BE2C (cell line): ENCODE data around the gene ELN.

Source experiments
- DNase-seq: peaks from one replicate; pipeline ENCODE4 v3.0.0-alpha.2; 2020
- H3K27me3 ChIP-seq: fragments of 250-450 bp; sonication (Bioruptor Pico); 2 replicates; pipeline ENCODE4 v1.5.1; 2020; ENCODE audit warnings: mild to moderate bottlenecking
- H3K36me3 ChIP-seq: fragments of 250-450 bp; sonication (Bioruptor Pico); 2 replicates; pipeline ENCODE4 v1.5.1; 2020; ENCODE audit warnings: mild to moderate bottlenecking
- H3K4me1 ChIP-seq: fragments of 250-450 bp; sonication (Bioruptor Pico); 2 replicates; pipeline ENCODE4 v1.5.1; 2020
- H3K4me3 ChIP-seq: 2 replicates; pipeline ENCODE4 v1.5.1; 2011; ENCODE audit warnings: low read depth, low read length
- H3K9me3 ChIP-seq: fragments of 250-450 bp; sonication (Bioruptor Pico); 2 replicates; pipeline ENCODE4 v1.5.1; 2020
- CTCF ChIP-seq: IDR thresholded peaks from 2 replicates; pipeline ENCODE4 v1.5.1; 2012; ENCODE audit warnings: mild to moderate bottlenecking, low read depth, low read length

Gene ELN

GRCh38 chr7:74105992-74106391, 78.0 kb downstream of the ELN start:
- Histone ChIP-seq H3K9me3 (no peaks in the 10 kb centered on the region), H3K36me3 (peaks cover 20% of the 10 kb centered on the region), H3K4me1 (no peaks in the 10 kb centered on the region), H3K27me3 (no peaks in the 10 kb centered on the region), H3K4me3 (no peak overlapping the region)
- no peak for DNase-seq
- no peak for TF ChIP-seq CTCF

- peaks cover 24% of the 10 kb centered on the region for H3K36me3 ChIP-seq
Observed at GRCh38 chr7:74106846-74107245, 78.9 kb downstream of the ELN start.

GRCh38 chr7:74115326-74115725, 87.4 kb downstream of the ELN start:
- Histone ChIP-seq H3K4me1 (no peaks in the 10 kb centered on the region), H3K9me3 (no peaks in the 10 kb centered on the region), H3K36me3 (peaks cover 11% of the 10 kb centered on the region), H3K27me3 (no peaks in the 10 kb centered on the region), H3K4me3 (no peak overlapping the region)
- peak; percentile 38 for DNase-seq
- peak; percentile 20 for TF ChIP-seq CTCF

More at GRCh38 chr7:74106846-74107245, 78.9 kb downstream of the ELN start:
- Histone ChIP-seq H3K9me3 (no peaks in the 10 kb centered on the region), H3K4me3 (no peak overlapping the region), H3K4me1 (no peaks in the 10 kb centered on the region), H3K27me3 (no peaks in the 10 kb centered on the region)
- no peak for DNase-seq
- TF ChIP-seq CTCF, result no peak

GRCh38 chr7:74116356-74116755, 88.4 kb downstream of the ELN start:
- Histone ChIP-seq H3K36me3 (peaks cover 17% of the 10 kb centered on the region), H3K4me1 (no peaks in the 10 kb centered on the region), H3K9me3 (no peaks in the 10 kb centered on the region), H3K4me3 (no peak overlapping the region), H3K27me3 (no peaks in the 10 kb centered on the region)
- no peak for TF ChIP-seq CTCF
- DNase-seq, result no peak
